Measurements from ENCODE around the gene NAB2. TPM values are rescaled to one million over a fixed set of nuclear protein-coding genes. Genes with fewer than 3 reads are reported as not detected.

Gene NAB2
- total and polyA plus RNA-seq, 4 donors, result 1.9 to 10.0 (median 6.2) TPM

- no peaks in the 10 kb centered on the region for H3K36me3 ChIP-seq (ENCODE audit: control insufficient read depth in 4 of 4, insufficient read depth in 3 of 4, low read depth in 1 of 4, low read length in 3 of 4)
- no peak for DNase-seq (ENCODE audit: low spot score)
- TF ChIP-seq HNF4G (IDR thresholded peaks at IDR 0.05) (no peak), JUND (IDR thresholded peaks at IDR 0.05) (no peak), NR2F2 (IDR thresholded peaks at IDR 0.05) (no peak), ATF3 (IDR thresholded peaks at IDR 0.05) (no peak), MAX (IDR thresholded peaks at IDR 0.05) (no peak), FOXA2 (IDR thresholded peaks at IDR 0.05) (no peak), RAD21 (IDR thresholded peaks at IDR 0.05) (no peak), REST (IDR thresholded peaks at IDR 0.05) (no peak), YY1 (IDR thresholded peaks at IDR 0.05) (no peak), EGR1 (IDR thresholded peaks at IDR 0.05; ENCODE audit: low read depth in 2 of 2) (no peak), TAF1 (conservative IDR thresholded peaks at IDR 0.05) (no peak), GABPA (IDR thresholded peaks at IDR 0.05 in 1 of 2, conservative IDR thresholded peaks at IDR 0.05 in 1 of 2) (no peak), SP1 (IDR thresholded peaks at IDR 0.05) (no peak), CTCF (IDR thresholded peaks at IDR 0.05; ENCODE audit: low read depth, low read length, missing input control) (no peak), HNF4A (conservative IDR thresholded peaks at IDR 0.05) (no peak), FOXA1 (IDR thresholded peaks at IDR 0.05) (no peak), RXRA (IDR thresholded peaks at IDR 0.05) (no peak), ZBTB33 (IDR thresholded peaks at IDR 0.05) (no peak)
- no peak overlapping the region for H3K4me3 ChIP-seq (ENCODE audit: low read depth in 1 of 3, low read length in 3 of 3)
- H3K27me3 ChIP-seq (ENCODE audit: control insufficient read depth in 4 of 4, insufficient read depth in 4 of 4, low read length in 3 of 4), result no peaks in the 10 kb centered on the region
- peaks cover 2 to 18% (median 11%) of the 10 kb centered on the region in 4 donors for H3K4me1 ChIP-seq (ENCODE audit: control insufficient read depth in 4 of 4, insufficient read depth in 4 of 4, low read length in 3 of 4)
- no peaks in the 10 kb centered on the region for H3K9me3 ChIP-seq (ENCODE audit: control insufficient read depth in 4 of 4, low read length in 3 of 4)
- peak overlapping the region in 1 of 2 donors; percentile 12 for H3K9ac ChIP-seq (ENCODE audit: low read depth in 1 of 2, low read length in 2 of 2)
- H3K27ac ChIP-seq (ENCODE audit: low read depth in 1 of 2, low read length in 2 of 2), result no peak overlapping the region
- 89% methylated on average over 1 of the region's 1 CpG for WGBS
These were observed 9.1 kb upstream of the NAB2 start for GRCh38 chr12:57079821-57080220.

Data from liver (tissue), 9 donors.